HUDEP-2 (cell line): ENCODE data around the gene NAA16.
"Not testable (repeated sequence)": the region's sequence is repeated elsewhere in the genome, so short reads cannot be mapped to it uniquely, and the experiment has no call there.

Experiments
- DNase-seq, 76 experiments: peaks; one replicate each; lab custom pipeline; 2025; ENCODE audit not compliant: unreplicated experiment in 76 of 76; lab: John Stamatoyannopoulos, UW

NAA16 gene

DNA sequence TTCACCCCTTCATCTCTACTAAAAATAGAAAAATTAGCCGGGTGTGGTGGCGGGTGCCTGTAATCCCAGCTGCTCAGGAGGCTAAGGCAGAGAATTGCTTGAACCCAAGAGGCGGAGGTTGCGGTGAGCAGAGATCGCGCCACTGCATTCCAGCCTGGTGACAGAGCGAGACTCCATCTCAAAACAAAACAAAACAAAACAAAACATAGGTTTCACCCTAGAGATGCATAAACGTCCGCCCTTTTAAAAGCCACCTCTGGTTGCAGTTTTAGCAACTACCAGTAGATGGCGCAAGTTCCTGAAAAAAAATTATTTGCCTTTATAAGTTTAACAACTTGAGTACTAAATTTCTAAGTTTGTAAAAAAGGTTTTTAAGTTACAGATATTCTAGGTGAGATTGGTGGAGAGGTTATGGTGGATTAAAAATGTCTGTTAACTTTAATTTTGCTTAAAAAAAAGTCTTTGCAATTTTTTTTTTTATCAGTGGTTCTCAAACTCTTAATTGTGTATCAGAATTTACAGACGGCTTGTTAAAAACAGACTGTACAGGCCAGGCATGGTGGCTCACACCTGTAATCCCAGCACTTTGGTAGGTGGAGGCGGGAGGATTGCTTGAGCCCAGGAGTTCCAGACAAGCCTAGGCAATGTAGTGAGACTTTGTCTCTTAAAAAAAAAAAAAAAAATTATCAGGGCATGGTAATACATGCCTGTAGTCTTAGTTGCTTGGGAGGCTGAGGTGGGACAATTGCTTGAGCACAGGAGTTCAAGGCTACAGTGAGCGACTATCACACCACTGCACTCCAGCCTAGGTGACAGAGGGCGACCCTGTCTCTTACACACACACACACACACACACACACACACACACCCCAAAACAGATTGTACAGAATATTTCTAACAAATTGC lies 42.1 kb downstream of the NAA16 start:
- DNase-seq: peak in 25 of 76 experiments; percentile 1 to 46 (median 26)

DNA sequence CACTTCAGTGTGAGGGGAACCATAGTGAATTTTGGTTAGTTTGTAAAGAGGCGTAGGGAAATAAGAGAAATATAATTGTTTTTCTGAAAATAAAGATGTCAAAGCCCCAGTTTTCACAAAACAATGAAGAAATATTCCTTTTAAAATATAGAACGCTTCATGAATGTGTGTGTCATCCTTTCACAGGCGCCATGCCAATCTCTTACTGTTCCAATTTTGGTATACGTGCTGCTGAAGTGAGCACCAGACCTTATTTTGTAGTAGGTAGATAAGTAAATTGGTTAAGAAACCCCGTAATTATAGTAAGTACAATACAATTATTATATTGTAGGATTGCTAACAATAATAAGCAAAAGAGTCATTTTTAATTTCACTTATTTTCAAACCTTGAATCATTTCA lies 43.3 kb downstream of the NAA16 start:
- no peak for DNase-seq

DNA sequence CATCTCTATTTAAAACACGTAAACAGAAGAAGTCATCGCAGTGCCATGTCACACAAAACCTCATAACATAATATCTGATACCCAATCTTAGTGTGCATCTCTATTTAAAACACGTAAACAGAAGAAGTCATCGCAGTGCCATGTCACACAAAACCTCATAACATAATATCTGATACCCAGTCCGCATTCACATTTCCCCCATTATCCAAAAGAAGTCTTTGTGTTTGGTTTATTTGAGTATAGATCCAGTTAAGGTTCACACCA lies 45.2 kb downstream of the NAA16 start:
- DNase-seq: not testable (repeated sequence)

DNA sequence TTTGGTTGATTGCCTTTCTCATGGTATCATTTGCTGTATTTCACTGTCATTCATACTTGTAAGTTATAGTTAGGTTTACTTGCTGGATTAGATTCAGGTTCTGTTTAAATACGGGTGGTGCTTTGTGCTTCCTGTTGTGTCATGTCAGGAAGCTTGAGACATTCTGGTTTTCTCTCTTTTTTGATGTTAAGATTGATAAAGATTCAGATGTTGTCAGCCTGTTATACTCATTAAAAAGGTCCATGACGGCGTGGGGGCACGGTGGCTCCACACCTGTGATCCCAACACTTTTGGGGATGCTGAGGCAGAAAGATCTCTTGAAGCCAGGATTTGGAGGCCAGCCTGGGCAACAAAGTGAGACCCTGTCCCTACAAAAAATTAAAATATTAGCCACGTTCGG lies 45.7 kb downstream of the NAA16 start:
- no peak for DNase-seq

DNA sequence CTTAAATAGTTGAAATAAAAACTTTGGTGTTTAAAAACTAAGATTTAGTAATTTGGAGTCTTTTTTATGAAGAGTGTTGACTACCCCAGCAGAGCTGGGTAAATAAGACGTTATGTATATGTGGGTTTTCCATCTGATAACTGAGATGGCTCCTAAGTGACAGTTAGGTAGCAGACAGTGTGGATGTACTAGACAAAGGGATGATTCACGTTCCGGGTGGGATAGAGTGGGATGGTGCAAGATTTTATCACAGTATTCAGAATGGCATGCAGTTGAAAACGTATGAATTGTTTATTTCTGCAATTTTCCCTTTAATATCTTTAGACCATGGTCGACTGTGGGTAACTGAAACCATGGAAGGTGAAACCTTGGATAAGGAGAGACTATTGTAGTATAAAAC lies 50.4 kb downstream of the NAA16 start:
- peak in 41 of 76 experiments; percentile 2 to 81 (median 54) for DNase-seq

DNA sequence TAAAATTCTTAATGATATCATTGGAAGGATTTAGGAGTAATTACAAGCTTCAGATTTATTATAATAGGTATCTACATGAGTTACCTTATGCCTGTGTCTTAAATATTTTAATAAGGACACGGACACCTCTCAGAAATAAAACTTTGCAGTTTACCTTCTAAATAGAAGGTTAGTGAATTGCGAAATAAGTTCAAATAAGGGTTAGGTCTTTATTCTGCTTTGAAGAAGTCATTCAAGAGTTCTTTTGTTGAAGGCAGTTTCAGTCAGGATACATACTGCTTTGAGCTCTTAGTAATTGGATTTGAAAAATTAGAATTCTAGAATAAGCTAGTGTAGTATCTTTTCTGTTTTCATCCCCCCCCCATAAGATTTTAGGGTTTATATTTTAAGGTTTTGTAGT lies 53.0 kb downstream of the NAA16 start:
- DNase-seq: no peak

DNA sequence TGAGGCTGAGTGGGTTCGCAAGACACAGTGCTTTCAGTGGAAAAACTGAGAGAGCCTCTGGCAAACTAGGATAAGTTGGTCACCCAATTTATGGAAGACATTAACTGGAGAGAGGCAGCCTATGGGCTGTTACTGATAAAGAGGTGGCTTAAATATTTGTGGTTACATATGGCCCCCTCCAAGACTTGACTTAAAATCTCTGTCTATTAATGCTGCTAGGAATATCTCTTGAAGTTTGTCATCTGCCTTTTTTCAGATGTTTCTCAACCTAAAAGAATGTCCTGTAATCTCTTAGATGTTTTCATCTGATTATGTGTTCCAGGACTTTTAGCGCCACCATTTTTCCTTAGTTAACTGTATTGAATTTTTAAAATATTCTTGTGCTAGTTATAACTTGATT lies 54.6 kb downstream of the NAA16 start:
- peak in 2 of 76 experiments; percentile 11 to 17 for DNase-seq

DNA sequence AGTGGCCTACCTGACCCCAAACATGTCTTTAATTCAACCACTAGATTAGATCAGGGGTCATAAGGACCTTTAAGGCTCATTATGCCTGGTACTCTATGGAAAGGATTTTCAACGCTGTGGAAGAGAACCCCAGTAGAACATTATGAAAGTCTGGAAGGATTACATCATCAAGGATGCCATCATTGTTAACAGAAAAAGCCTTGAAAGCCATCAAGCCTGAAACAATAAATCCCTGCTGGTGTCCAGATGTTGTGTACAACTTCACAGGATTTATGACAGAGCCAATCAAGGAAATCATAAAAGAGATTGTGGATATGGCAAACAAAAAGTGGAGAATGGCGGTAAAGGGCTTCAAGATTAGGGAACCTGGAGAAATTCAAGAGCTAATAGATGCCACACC lies 59.7 kb downstream of the NAA16 start:
- no peak for DNase-seq

DNA sequence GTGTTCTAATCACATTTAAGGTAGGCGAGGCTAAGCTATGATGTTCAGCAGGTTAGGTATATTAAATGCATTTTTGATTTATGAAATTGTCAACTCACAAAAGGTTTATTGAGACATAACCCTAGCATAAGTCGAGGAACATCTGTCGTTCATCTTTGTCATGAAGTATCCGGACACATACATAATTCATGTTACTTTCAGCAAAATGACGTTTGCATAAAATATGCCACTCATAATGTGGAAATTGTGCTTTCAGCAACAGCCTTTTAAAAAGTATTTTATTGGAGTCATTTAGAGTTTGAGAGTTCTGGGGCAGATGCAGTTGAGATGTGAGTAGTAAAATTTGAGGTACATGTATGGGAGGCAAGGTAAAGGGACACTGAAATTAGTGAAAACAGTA lies 66.4 kb downstream of the NAA16 start:
- no peak for DNase-seq

DNA sequence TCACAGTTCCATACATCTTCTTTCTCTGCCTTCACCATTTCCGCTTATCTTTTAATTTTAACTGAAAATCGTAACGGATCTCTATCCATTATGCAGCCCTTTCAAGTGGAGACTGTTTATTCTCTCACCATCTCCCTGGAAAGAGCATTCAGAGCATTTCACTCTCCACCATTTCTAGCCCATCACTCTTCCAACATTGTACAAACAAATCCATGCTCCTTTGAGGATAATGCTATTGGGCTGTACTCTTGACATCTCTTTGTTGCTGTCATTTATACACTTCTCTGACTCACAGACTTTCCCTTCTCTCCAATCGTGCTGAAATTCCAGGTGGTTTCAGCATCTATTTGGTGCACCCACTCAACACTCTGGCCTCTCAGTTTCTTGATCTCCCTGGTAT lies 71.4 kb downstream of the NAA16 start:
- DNase-seq: no peak

DNA sequence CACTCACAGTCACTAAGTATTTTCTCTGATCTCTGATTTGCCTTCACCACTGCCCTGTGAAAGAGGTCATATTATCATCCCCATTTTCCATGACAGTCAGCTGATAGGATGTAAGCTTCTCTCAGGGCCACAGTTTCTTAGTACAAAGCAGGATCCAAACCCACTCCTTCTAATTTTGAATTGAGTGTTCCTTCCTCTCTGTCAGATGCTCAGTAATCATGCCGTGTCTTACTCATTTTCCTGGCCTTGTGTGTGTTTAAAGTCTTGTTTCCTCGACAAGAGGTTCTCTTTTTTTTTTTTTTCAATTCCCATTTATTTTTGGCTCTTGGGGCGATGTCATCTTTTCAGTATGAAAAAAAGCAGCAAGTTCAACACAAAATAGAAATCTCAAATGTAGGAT lies 72.3 kb downstream of the NAA16 start:
- no peak for DNase-seq

DNA sequence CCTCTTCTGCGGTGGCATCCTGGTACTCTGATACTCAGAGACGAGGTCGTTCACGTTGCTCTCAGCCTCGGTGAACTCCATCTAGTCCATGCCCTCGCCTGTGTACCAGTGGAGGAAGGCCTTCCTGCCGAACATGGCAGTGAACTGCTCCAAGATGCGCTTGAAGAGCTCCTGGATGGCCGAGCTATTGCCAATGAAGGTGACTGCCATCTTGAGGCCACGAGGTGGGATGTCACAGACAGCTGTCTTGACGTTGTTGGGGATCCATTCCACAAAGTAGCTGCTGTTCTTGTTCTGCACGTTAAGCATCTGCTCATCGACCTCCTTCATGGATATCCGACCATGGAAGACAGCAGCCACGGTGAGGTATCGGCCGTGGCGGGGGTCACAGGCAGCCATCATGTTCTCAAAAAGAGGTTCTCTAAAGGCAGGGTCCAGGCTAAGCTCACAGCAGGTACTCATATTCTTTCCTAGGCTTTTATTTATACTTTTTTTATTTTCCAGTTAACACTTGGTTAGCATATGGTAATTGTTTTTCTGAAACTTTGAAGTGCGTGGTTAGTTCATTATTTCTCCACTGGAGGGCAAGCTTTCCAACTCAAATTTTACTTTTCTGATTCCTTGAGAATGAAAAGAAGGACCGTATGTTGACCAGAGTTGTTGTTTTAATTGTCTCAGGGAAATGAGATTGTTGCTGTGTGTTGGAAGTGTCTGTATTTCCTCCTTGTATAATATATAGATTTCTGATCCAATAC lies 73.9 kb downstream of the NAA16 start:
- DNase-seq: peak in 2 of 76 experiments; percentile 2 to 11

DNA sequence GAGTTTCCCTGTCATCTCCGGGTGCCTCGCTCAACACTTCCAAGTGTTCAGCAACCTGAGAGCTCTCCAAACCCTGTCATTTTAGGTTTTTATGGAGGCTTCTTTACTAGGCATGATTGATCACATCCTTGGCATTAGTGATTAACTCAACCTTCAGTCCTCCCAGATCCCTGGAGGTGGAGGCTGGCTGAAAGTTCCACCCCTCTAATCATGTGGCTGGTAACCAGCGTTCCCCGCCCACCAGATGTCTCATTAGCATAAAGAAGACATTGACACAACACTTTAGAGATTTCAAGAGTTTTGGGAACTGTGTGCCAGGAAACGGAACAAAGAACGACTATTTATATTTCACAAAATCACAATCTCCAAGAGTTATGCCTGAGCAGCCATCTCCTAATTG lies 75.1 kb downstream of the NAA16 start:
- DNase-seq: no peak

DNA sequence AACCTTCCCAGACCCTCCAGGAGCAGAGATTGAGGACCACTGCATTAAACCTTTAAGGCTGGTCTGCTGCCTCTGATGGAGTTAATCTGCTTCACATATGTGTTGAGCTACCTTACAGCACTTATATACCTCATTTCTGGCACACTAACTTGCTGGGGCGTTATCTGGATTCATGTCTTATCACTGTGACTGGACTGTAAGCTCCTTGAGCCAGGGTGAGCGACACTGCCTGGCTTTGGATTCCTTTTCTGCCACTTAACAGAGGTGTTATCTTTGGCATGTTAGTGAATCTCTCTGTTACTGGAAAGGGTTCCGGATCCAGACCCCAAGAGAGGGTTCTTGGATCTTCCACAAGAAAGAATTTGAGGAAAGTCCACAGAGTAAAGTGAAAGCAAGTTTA lies 76.5 kb downstream of the NAA16 start:
- DNase-seq: peak in 32 of 76 experiments; percentile 6 to 60 (median 24)

DNA sequence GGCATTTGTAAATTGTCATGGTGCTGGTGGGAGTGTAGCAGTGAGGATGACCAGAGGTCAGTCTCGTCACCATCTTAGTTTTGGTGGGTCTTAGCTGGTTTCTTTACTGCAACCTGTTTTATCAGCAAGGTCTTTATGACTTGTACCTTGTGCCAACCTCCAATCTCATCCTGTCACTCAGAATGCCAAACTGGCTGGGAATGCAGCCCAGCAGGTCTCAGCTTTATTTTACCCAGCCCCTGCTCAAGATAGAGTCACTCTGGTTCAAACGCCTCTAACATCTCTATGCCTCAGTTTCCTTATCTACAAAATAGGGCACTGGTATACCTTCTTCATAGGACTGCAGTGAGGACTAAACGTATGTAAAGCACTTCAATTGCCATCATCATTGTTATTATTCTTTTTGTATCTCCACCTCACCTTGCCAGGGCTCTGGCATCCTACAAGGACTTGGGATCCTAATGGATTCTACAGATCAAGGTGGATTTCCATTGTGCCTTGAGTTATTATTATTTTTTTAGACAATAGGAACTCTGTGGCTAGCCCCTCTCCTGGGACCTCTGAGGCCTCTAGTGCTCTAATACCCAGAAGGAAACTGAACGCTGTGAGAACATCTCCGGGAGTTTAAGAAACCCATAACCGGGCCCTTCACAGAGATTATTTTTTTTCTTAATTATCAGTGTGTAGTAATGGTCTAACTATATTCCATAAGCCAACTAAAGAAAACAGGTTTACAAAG lies 77.2 kb downstream of the NAA16 start:
- no peak for DNase-seq

DNA sequence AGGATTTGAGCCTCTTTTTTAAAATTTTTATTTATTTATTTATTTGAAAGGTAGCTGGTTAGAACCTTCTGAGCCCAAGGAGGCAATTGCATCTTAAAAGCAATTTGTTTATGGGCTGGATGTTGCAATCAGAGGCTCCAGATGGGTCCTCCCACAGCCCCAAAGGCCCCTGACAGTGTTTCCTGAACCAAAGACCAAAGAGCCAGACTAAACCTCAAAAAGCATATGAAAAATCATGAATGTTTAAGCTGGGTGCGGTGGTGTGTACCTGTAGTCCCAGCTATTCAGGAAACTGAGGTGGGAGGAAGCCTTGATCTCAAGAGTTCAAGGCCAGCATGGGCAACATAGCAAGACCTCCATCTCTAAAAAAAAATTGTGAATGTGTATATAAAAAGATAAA lies 78.5 kb downstream of the NAA16 start:
- DNase-seq: no peak

DNA sequence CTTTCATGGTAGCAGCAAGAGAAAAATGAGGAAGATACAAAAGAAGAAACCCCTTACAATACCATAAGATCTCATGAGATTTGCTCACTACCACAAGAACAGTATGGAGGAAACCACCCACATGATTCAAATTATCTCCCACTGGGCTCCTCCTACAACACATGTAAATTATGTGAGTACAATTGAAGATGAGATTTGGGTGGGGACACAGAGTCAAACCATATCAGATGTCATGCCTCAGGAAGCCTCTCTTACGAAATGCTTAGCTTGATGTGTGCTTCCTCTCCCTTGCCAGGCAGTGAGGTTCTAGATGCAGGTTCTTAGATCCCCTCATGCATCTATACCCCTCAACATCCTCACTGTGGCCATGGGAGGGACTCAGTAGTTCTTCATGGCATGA lies 83.1 kb downstream of the NAA16 start:
- no peak for DNase-seq

DNA sequence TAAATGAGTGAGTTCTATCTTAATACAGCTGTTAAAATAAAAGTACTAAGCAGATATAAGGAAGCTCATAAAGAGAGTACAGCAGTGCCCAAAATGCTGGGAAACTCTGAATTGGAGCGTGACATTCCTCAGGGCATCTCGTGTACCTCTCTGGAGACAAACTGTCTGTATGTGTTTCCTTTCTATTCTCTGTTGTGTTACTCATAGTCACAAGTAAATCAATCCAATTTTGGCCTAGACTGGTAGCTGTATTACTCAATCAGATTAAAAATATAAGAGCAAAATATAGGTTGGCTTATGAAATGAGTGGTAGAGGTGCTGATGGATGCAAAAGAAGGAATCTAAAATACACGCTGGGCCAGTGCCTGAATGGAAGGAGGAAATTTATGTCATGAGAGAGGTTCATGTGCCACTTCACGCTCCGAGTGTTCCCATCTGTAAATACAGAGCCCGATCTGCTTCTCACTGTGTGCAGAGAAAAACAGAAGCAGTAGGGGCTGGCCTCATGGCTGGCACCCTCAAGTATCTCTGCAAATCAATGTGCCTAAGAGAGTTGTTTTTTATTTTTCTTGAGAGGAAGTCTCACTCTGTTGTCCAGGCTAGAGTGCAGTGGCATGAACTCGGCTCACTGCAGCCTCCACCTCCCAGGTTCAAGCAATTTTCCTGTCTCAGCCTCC lies 87.6 kb downstream of the NAA16 start:
- DNase-seq: no peak

DNA sequence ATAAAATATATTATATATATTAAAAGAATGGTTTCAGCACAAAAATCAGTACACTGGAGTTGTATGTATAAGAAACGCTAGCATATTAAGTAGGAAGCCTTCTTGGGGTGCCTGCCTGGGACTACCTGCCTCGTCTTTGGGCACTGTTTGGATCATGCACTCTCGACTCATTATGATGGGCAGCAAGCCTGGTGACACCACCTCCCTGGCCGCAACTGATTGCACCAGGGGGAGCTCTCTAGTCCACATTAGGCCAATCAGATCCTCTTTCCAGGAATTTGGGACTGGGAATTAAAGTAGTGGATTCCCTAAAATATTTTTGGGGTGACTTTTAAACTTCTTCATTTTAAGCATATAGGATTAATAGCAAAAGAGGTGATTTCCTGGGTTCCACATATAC lies 90.3 kb downstream of the NAA16 start:
- peak in 35 of 76 experiments; percentile 7 to 45 (median 19) for DNase-seq

DNA sequence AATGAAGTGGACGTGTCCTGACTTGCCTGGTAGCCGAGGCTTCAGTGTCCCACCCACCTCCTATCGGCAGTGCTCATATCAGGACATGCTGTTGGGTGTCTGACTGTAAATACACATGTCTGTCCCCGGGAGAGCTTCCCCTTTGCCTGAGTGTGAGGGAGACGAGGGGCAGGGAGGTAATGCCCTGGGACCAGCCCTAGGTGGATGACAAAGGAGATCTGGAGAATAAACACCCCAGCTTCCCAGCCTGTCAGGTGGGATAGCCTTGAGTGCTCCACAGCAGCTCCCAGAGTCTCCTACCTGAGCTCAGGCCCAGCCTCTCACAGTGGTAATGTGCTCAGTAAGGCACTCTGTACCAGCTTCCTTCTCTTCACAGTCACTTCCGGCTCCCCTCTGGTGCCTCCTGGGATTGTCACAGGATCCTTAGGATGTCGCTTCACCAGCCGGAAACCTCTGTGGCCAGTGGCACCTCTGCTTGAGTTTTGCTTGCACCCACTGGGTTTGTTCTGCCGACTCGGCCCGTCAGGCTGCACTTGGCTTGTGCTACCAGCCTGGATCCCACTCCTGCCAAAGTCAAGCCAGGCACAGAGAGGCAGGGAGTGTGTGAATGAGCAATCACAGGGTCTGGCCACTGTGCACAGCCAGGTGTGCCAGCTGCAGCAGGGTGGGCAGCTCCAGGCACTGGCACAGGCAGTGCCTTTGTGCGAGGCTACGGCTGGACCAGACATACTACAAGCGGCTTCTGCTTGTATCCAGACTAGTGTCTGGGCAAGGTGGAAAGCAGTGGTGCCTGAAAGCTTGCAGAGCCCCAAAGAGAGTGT lies 91.8 kb downstream of the NAA16 start:
- peak in 33 of 76 experiments; percentile 4 to 64 (median 21) for DNase-seq
